ENCODE measurements around the gene TRUB1. TPM values are rescaled to one million over a fixed set of nuclear protein-coding genes. Genes with fewer than 3 reads are reported as not detected.
"Not testable (repeated sequence)": the region's sequence is repeated elsewhere in the genome, so short reads cannot be mapped to it uniquely, and the experiment has no call there.

The TRUB1 gene
- polyA plus RNA-seq (2013, experiment 1 of 2) = 19.0 TPM
- 19.6 TPM for polyA plus RNA-seq (2013, experiment 2 of 2)

DNA sequence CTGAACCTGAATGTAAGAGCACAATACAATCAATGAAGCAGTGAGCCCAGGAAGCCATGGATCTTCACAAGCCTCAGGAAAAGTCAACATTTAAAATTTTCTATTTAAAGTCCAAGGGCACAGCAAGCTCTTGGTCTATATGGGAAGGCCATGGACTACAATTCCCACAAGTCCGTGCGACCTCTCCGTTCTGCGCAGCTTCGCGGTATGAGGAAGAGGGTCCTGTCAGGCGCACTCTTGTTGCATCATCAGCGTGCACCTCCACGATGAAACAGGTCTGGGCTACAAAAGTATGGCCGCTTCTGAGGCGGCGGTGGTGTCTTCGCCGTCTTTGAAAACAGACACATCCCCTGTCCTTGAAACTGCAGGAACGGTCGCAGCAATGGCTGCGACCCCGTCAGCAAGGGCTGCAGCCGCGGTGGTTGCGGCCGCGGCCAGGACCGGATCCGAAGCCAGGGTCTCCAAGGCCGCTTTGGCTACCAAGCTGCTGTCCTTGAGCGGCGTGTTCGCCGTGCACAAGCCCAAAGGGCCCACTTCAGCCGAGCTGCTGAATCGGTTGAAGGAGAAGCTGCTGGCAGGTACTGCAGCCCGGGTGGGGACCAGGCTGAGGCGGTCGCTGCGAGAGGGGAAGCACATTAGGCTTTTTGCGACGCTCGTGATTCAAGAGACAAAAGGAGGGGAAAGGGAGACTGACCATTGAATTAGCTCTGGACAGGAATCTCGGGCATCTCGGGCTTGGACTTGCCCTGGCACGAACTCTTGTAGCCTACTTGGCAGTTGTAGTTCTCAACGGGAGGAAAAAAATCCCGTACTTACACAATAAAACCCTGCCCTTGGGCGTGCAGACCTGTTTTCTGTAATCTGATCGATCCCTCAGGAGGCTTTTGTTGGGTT is at the start of gene TRUB1:
Gene TRUB1, plus strand, starts transcription at position 234 of the 894 bp plus-strand sequence. Its CDS starts 59 bp downstream, at position 293.
- Histone ChIP-seq H3K4ac (ENCODE audit: low read depth, low read length) (peak within 1 kb of the TSS; percentile 25), H3K56ac (ENCODE audit: low read length) (peak within 1 kb of the TSS; percentile 98), H4K8ac (ENCODE audit: low read depth, low read length) (no peak within 1 kb of the TSS), H3K36me3 (ENCODE audit: control insufficient read depth, insufficient read depth, low read length) (no peaks in the 10 kb centered on the region), H3K27me3 (ENCODE audit: insufficient read depth, low read length, poor library complexity) (no peaks in the 10 kb centered on the region), H2BK5ac (ENCODE audit: low read length) (no peak within 1 kb of the TSS), H4K5ac (ENCODE audit: low read length) (no peak within 1 kb of the TSS), H3K4me2 (ENCODE audit: low read length) (peak within 1 kb of the TSS; percentile 55), H3K79me2 (ENCODE audit: control insufficient read depth, insufficient read depth, low read length) (peaks cover 22% of the 10 kb centered on the region), H3K9ac (ENCODE audit: low read length) (peak within 1 kb of the TSS; percentile 96), H3K4me1 (ENCODE audit: control insufficient read depth, low read depth, low read length) (no peaks in the 10 kb centered on the region), H3K23ac (ENCODE audit: low read length) (peak within 1 kb of the TSS; percentile 91), H3K4me3 (ENCODE audit: low read length) (peak within 1 kb of the TSS; percentile 96), H3K79me1 (ENCODE audit: low read length) (peaks cover 4% of the 10 kb centered on the region), H2BK15ac (replicated peaks; ENCODE audit: low read depth) (no peak within 1 kb of the TSS), H3K18ac (ENCODE audit: low read length) (peak within 1 kb of the TSS; percentile 84), H2BK120ac (ENCODE audit: low read depth, low read length) (no peak within 1 kb of the TSS), H2AK5ac (ENCODE audit: low read length) (no peak within 1 kb of the TSS), H3K27ac (ENCODE audit: low read depth, low read length) (no peak within 1 kb of the TSS)
- no CpG with 5 or more reads among the region's 46 CpGs for WGBS (ENCODE audit: extremely low coverage, insufficient coverage, low lambda C conversion rate)
- DNase-seq = peak; percentile 99

DNA sequence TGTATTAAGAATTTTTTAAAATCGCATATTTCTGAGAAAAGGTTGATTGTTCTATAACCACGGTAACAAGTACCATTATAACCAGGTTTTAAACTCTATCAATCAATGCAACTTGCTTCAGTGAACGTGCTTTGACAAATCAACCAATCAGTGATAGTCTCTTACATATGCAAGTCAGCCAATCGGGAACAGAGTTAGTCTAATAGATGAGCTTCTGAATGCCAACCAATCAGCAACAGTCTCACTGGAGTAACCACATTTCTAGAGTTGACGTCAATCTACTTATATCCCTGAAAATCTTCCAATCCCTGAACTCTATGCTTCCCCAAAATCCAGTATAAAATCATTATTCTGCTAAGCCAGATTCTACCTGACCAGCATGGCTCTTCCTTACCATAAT is 44.7 kb upstream of the TRUB1 start:
- no peak overlapping the region for H3K4me3 ChIP-seq (ENCODE audit: low read length)
- peak; percentile 21 for DNase-seq
- H3K4me2 ChIP-seq (ENCODE audit: low read length) = no peak overlapping the region
- H4K8ac ChIP-seq (ENCODE audit: low read depth, low read length) = no peak overlapping the region
- no peaks in the 10 kb centered on the region for H3K79me1 ChIP-seq (ENCODE audit: low read length)
- peaks cover 5% of the 10 kb centered on the region for H3K4me1 ChIP-seq (ENCODE audit: control insufficient read depth, low read depth, low read length)
- no CpG with 5 or more reads among the region's 5 CpGs for WGBS (ENCODE audit: extremely low coverage, insufficient coverage, low lambda C conversion rate)
- H3K9ac ChIP-seq (ENCODE audit: low read length) = no peak overlapping the region
- H2AK5ac ChIP-seq (ENCODE audit: low read length) = no peak overlapping the region
- H3K36me3 ChIP-seq (ENCODE audit: control insufficient read depth, insufficient read depth, low read length) = no peaks in the 10 kb centered on the region
- H2BK5ac ChIP-seq (ENCODE audit: low read length) = no peak overlapping the region
- H3K79me2 ChIP-seq (ENCODE audit: control insufficient read depth, insufficient read depth, low read length) = no peaks in the 10 kb centered on the region
- H2BK120ac ChIP-seq (ENCODE audit: low read depth, low read length) = no peak overlapping the region
- no peak overlapping the region for H3K23ac ChIP-seq (ENCODE audit: low read length)
- no peak overlapping the region for H3K27ac ChIP-seq (ENCODE audit: low read depth, low read length)
- H2BK15ac ChIP-seq (replicated peaks; ENCODE audit: low read depth) = no peak overlapping the region
- no peak overlapping the region for H3K56ac ChIP-seq (ENCODE audit: low read length)
- no peak overlapping the region for H3K18ac ChIP-seq (ENCODE audit: low read length)
- no peak overlapping the region for H4K5ac ChIP-seq (ENCODE audit: low read length)
- H3K27me3 ChIP-seq (ENCODE audit: insufficient read depth, low read length, poor library complexity) = no peaks in the 10 kb centered on the region
- no peak overlapping the region for H3K4ac ChIP-seq (ENCODE audit: low read depth, low read length)

DNA sequence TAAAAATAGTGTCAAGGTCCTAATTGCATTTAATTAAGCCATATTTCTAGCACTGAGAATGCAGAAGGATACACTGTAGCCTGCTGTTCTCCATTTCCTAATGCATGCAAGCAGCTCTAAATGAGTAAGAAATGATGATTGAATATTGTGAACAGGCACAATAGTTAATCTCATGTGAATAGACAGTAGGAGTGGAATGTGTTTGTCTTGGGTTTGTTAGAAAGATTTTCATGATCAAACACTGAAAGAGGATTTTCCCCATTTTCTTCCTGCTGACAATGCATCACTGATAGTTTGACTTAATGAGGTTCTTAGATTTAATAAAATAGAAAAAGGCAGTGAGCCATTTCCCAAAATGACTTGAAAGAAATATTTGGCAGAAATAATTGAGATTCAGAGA is 43.1 kb upstream of the TRUB1 start:
- Histone ChIP-seq H3K4ac (ENCODE audit: low read depth, low read length) (no peak overlapping the region), H3K23ac (ENCODE audit: low read length) (no peak overlapping the region), H3K79me1 (ENCODE audit: low read length) (no peaks in the 10 kb centered on the region), H3K36me3 (ENCODE audit: control insufficient read depth, insufficient read depth, low read length) (no peaks in the 10 kb centered on the region), H2BK5ac (ENCODE audit: low read length) (no peak overlapping the region), H3K4me2 (ENCODE audit: low read length) (no peak overlapping the region), H2BK15ac (replicated peaks; ENCODE audit: low read depth) (no peak overlapping the region), H3K56ac (ENCODE audit: low read length) (no peak overlapping the region), H3K4me1 (ENCODE audit: control insufficient read depth, low read depth, low read length) (peaks cover 5% of the 10 kb centered on the region), H3K79me2 (ENCODE audit: control insufficient read depth, insufficient read depth, low read length) (no peaks in the 10 kb centered on the region), H3K27me3 (ENCODE audit: insufficient read depth, low read length, poor library complexity) (no peaks in the 10 kb centered on the region), H2BK120ac (ENCODE audit: low read depth, low read length) (no peak overlapping the region), H3K27ac (ENCODE audit: low read depth, low read length) (no peak overlapping the region), H3K18ac (ENCODE audit: low read length) (no peak overlapping the region), H4K5ac (ENCODE audit: low read length) (no peak overlapping the region), H4K8ac (ENCODE audit: low read depth, low read length) (no peak overlapping the region), H2AK5ac (ENCODE audit: low read length) (no peak overlapping the region), H3K9ac (ENCODE audit: low read length) (no peak overlapping the region), H3K4me3 (ENCODE audit: low read length) (no peak overlapping the region)
- no peak for DNase-seq

DNA sequence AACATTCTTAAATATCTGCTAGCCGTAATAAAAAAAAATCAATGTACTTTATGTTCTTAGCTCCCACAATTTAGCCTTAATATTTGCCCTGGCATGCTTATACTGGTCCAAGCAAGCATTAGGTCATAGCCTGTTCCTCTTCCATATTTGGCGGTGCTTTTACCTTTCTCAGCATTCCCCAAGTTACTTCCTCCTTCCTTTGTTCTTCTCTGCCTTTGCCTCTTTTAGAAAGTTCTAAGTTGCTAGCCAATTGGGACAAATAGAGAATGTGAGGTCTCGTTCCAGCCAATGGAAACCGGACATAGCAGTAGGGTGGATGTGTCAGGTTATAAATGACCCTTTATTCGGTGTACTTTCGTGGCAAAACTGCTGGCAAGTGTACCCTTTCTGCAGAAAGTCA is 41.0 kb upstream of the TRUB1 start:
- not testable (repeated sequence) for H3K4me1 ChIP-seq (ENCODE audit: control insufficient read depth, low read depth, low read length); H3K27me3 ChIP-seq (ENCODE audit: insufficient read depth, low read length, poor library complexity)
- WGBS (ENCODE audit: extremely low coverage, insufficient coverage, low lambda C conversion rate) = no CpG with 5 or more reads among the region's 6 CpGs

DNA sequence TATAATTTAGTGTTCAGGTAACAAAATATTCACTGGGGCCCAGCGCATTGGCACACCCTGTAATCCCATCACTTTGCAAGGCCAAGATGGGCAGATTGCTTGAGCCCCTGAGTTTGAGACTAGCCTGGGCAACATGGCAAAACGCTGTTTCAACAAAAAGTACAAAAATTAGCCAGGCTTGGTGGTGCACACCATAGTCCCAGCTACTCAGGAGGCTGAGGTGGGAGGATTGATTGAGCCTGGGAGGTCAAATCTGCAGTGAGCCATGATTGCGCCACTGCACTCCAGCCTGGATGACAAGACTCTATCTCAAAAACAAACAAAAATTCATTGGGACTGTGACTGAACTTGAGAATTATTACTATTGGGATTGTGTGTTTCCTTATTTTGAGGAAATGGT is 40.4 kb upstream of the TRUB1 start:
- Histone ChIP-seq H2BK5ac (ENCODE audit: low read length) (no peak overlapping the region), H4K8ac (ENCODE audit: low read depth, low read length) (no peak overlapping the region), H2AK5ac (ENCODE audit: low read length) (no peak overlapping the region), H3K4ac (ENCODE audit: low read depth, low read length) (no peak overlapping the region), H3K4me3 (ENCODE audit: low read length) (no peak overlapping the region), H3K56ac (ENCODE audit: low read length) (no peak overlapping the region), H4K5ac (ENCODE audit: low read length) (no peak overlapping the region), H3K27ac (ENCODE audit: low read depth, low read length) (no peak overlapping the region), H2BK120ac (ENCODE audit: low read depth, low read length) (no peak overlapping the region), H3K27me3 (ENCODE audit: insufficient read depth, low read length, poor library complexity) (no peaks in the 10 kb centered on the region), H3K4me2 (ENCODE audit: low read length) (no peak overlapping the region), H3K23ac (ENCODE audit: low read length) (no peak overlapping the region), H3K79me1 (ENCODE audit: low read length) (no peaks in the 10 kb centered on the region), H3K9ac (ENCODE audit: low read length) (no peak overlapping the region), H3K18ac (ENCODE audit: low read length) (no peak overlapping the region), H2BK15ac (replicated peaks; ENCODE audit: low read depth) (no peak overlapping the region), H3K79me2 (ENCODE audit: control insufficient read depth, insufficient read depth, low read length) (no peaks in the 10 kb centered on the region), H3K36me3 (ENCODE audit: control insufficient read depth, insufficient read depth, low read length) (no peaks in the 10 kb centered on the region), H3K4me1 (ENCODE audit: control insufficient read depth, low read depth, low read length) (peaks cover 5% of the 10 kb centered on the region)
- WGBS (ENCODE audit: extremely low coverage, insufficient coverage, low lambda C conversion rate) = no CpG with 5 or more reads among the region's 3 CpGs
- no peak for DNase-seq

More for the DNA sequence above, 41.0 kb upstream of the TRUB1 start:
- not testable (repeated sequence) for H3K4ac ChIP-seq (ENCODE audit: low read depth, low read length); H2BK15ac ChIP-seq (replicated peaks; ENCODE audit: low read depth); H4K5ac ChIP-seq (ENCODE audit: low read length); H2BK120ac ChIP-seq (ENCODE audit: low read depth, low read length); H3K9ac ChIP-seq (ENCODE audit: low read length); H3K79me1 ChIP-seq (ENCODE audit: low read length); H3K4me2 ChIP-seq (ENCODE audit: low read length); H3K23ac ChIP-seq (ENCODE audit: low read length); H4K8ac ChIP-seq (ENCODE audit: low read depth, low read length); H3K56ac ChIP-seq (ENCODE audit: low read length); H2AK5ac ChIP-seq (ENCODE audit: low read length); H3K4me3 ChIP-seq (ENCODE audit: low read length); H3K79me2 ChIP-seq (ENCODE audit: control insufficient read depth, insufficient read depth, low read length); H2BK5ac ChIP-seq (ENCODE audit: low read length); H3K27ac ChIP-seq (ENCODE audit: low read depth, low read length); H3K36me3 ChIP-seq (ENCODE audit: control insufficient read depth, insufficient read depth, low read length)
- H3K18ac ChIP-seq (ENCODE audit: low read length) = peak overlapping the region; percentile 46
- DNase-seq = peak; percentile 18

Data from mesendoderm (in vitro differentiated cells).